Spleen (tissue), 7 donors: ENCODE measurements around the gene STK11IP.

Source experiments
- CTCF ChIP-seq, 11 experiments: fragments of 200-600 bp in 7 of 11; fragments of 450-650 bp in 4 of 11; sonication (generic) in 4 of 11; IDR thresholded peaks in 8 of 11; conservative IDR thresholded peaks in 3 of 11; 1 replicate in 7 of 11; 2 replicates in 4 of 11; pipeline versions ENCODE4 v1.4.0 to v1.8.0; 2016 to 2021; ENCODE audit warnings: antibody characterized with exemption in 11 of 11, inconsistent platforms in 4 of 11, mild to moderate bottlenecking in 1 of 11
- POLR2A ChIP-seq, 3 donors: fragments of 450-650 bp; IDR thresholded peaks; one replicate each; pipeline ENCODE4 v1.5.1; 2017; ENCODE audit warnings: antibody characterized with exemption in 3 of 3, mild to moderate bottlenecking in 1 of 3
- POLR2AphosphoS5 ChIP-seq, 3 donors: sonication (generic); formaldehyde crosslinking; IDR thresholded peaks; one replicate each; pipeline ENCODE4 v1.5.1; 2017; ENCODE audit warnings: antibody characterized with exemption in 3 of 3
- donor health status: DM: no; HTN: no; CAD: no; lungs with moderate emphysema.
- donor health status: DM: no; HTN: no; CAD: no.
- donor health status: DM: no; HTN: no; CAD: no.

DNA sequence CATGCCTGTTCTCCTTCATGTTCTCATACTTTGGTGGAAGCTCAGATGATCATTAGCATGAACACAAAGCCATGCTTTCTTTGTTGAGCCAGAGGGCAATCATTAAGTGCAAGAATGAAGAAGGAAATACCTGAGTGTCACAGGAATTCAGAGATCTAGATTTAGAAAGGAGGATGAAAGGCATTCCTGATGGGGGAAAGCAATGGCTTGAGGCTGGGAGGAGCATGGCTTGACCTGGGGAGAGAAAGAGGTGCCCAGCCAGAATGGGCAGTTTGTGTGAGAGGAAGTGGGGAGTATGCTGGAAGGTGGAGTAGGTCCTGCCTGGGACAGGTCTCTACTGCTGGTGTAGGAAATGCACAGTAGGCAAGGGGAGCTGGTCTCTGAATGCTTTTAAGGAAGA lies 64.9 kb downstream of the STK11IP start:
- no peak for TF ChIP-seq POLR2AphosphoS5 (IDR thresholded peaks at IDR 0.05)
- TF ChIP-seq CTCF (IDR thresholded peaks at IDR 0.05 in 8 of 11, conservative IDR thresholded peaks at IDR 0.05 in 3 of 11), result no peak
- no peak for TF ChIP-seq POLR2A (IDR thresholded peaks at IDR 0.05)
